ENCODE results near the gene NAA35.

NAA35 gene

GRCh38 chr9:85984457-85984856 is 43.5 kb downstream of the NAA35 start:
- no peak for DNase-seq (ENCODE audit: extremely low read depth, low read depth)
- H3K4me3 ChIP-seq (replicated peaks; ENCODE audit: low read depth, low read length): no peak overlapping the region
- TF ChIP-seq CTCF (IDR thresholded peaks at IDR 0.05; ENCODE audit: low read depth, low read length, missing control alignments): no peak

- H3K4me3 ChIP-seq (replicated peaks; ENCODE audit: low read depth, low read length): no peak overlapping the region
- TF ChIP-seq CTCF (IDR thresholded peaks at IDR 0.05; ENCODE audit: low read depth, low read length, missing control alignments): no peak
- DNase-seq (ENCODE audit: extremely low read depth, low read depth): no peak
These were observed 46.3 kb downstream of the NAA35 start for GRCh38 chr9:85987236-85987635.

- no peak for TF ChIP-seq CTCF (IDR thresholded peaks at IDR 0.05; ENCODE audit: low read depth, low read length, missing control alignments)
- no peak overlapping the region for H3K4me3 ChIP-seq (replicated peaks; ENCODE audit: low read depth, low read length)
- DNase-seq (ENCODE audit: extremely low read depth, low read depth): no peak
These were observed 53.2 kb downstream of the NAA35 start for GRCh38 chr9:85994191-85994590.

- no peak for DNase-seq (ENCODE audit: extremely low read depth, low read depth)
- no peak overlapping the region for H3K4me3 ChIP-seq (replicated peaks; ENCODE audit: low read depth, low read length)
- TF ChIP-seq CTCF (IDR thresholded peaks at IDR 0.05; ENCODE audit: low read depth, low read length, missing control alignments): no peak
These were observed 54.2 kb downstream of the NAA35 start for GRCh38 chr9:85995097-85995496.

- DNase-seq (ENCODE audit: extremely low read depth, low read depth): no peak
- TF ChIP-seq CTCF (IDR thresholded peaks at IDR 0.05; ENCODE audit: low read depth, low read length, missing control alignments): no peak
- no peak overlapping the region for H3K4me3 ChIP-seq (replicated peaks; ENCODE audit: low read depth, low read length)
These were observed 54.7 kb downstream of the NAA35 start for GRCh38 chr9:85995599-85995998.

GRCh38 chr9:86005253-86005775 is 64.4 kb downstream of the NAA35 start:
- no peak for DNase-seq (ENCODE audit: extremely low read depth, low read depth)
- no peak for TF ChIP-seq CTCF (IDR thresholded peaks at IDR 0.05; ENCODE audit: low read depth, low read length, missing control alignments)
- H3K4me3 ChIP-seq (replicated peaks; ENCODE audit: low read depth, low read length): no peak overlapping the region

GRCh38 chr9:86009133-86009532 is 68.2 kb downstream of the NAA35 start:
- TF ChIP-seq CTCF (IDR thresholded peaks at IDR 0.05; ENCODE audit: low read depth, low read length, missing control alignments): no peak
- H3K4me3 ChIP-seq (replicated peaks; ENCODE audit: low read depth, low read length): no peak overlapping the region
- DNase-seq (ENCODE audit: extremely low read depth, low read depth): no peak
